PFSK-1 (cell line): ENCODE data around the gene FUCA1.

ENCODE experiments used
- FOXP2 ChIP-seq: optimal IDR thresholded peaks from 2 replicates; pipeline ENCODE3; 2011; ENCODE audit warnings: borderline replicate concordance, control low read depth, inconsistent platforms; ENCODE audit not compliant: insufficient read depth; ENCODE audit errors: extremely low read length, extremely low read depth
- POLR2AphosphoS5 ChIP-seq: IDR thresholded peaks from 2 replicates; pipeline ENCODE4 v1.6.1; 2012; ENCODE audit warnings: low read depth, mild to moderate bottlenecking, control low read depth, low read length, moderate library complexity
- REST ChIP-seq, 2 experiments: IDR thresholded peaks; 2 replicates each; pipeline versions ENCODE4 v1.6.1 to v1.8.0; 2011 to 2012; ENCODE audit warnings: low read depth in 2 of 2, low read length in 2 of 2, control low read depth in 1 of 2, inconsistent platforms in 1 of 2, mild to moderate bottlenecking in 1 of 2, moderate library complexity in 1 of 2; ENCODE audit not compliant: insufficient read depth in 1 of 2
- SIN3A ChIP-seq: IDR thresholded peaks from 2 replicates; pipeline ENCODE4 v1.6.1; 2012; ENCODE audit warnings: mild to moderate bottlenecking, low read length, moderate library complexity, borderline replicate concordance; ENCODE audit not compliant: insufficient read depth
- TAF1 ChIP-seq: IDR thresholded peaks from 2 replicates; pipeline ENCODE4 v1.6.1; 2012; ENCODE audit warnings: low read length, control low read depth, borderline replicate concordance; ENCODE audit not compliant: insufficient read depth

DNA sequence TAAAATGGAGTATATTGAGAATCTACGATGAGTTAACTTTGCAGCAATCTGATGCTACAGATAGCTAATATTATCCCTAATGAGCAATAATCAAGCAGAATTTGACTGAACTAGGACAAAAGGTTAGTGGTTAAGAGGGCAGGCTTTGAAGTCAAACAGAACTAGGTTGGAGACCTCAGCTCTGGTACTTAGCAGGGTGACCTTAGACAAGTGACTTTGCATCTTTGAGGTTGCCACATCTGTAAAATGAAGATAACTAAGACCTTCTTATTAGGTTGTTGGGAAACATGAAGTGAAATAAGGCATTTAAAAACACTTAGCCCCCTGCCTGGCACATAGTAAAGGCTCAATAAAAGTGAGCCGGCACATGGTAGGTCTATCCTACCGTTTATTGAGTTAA is 4.3 kb upstream of the FUCA1 start:
- no peak for TF ChIP-seq TAF1
- no peak for TF ChIP-seq SIN3A
- TF ChIP-seq POLR2AphosphoS5, result no peak
- TF ChIP-seq REST (IDR thresholded peaks at IDR 0.05; ENCODE audit: insufficient read depth in 1 of 2, low read depth in 2 of 2, low read length in 2 of 2), result no peak
- no peak for TF ChIP-seq FOXP2
